Ishikawa (cell line): ENCODE measurements around the gene LAMC3.

Experiments used
- CEBPB ChIP-seq: IDR thresholded peaks from 2 replicates; pipeline ENCODE4 v1.6.1; 2012
- CREB1 ChIP-seq: IDR thresholded peaks from 2 replicates; pipeline ENCODE4 v1.6.1; 2012; ENCODE audit warnings: low read depth
- EP300 ChIP-seq: IDR thresholded peaks from 2 replicates; pipeline ENCODE4 v1.6.1; 2012; ENCODE audit warnings: borderline replicate concordance
- FOXM1 ChIP-seq: IDR thresholded peaks from 2 replicates; pipeline ENCODE4 v1.6.1; 2012; ENCODE audit warnings: low read depth, borderline replicate concordance
- NFIC ChIP-seq: IDR thresholded peaks from 2 replicates; pipeline ENCODE4 v1.6.1; 2012
- RAD21 ChIP-seq: IDR thresholded peaks from 2 replicates; pipeline ENCODE4 v1.6.1; 2012; ENCODE audit warnings: low read depth
- TAF1 ChIP-seq: IDR thresholded peaks from 2 replicates; pipeline ENCODE4 v1.6.1; 2012; ENCODE audit warnings: low read depth, mild to moderate bottlenecking
- TCF12 ChIP-seq: IDR thresholded peaks from 2 replicates; pipeline ENCODE4 v1.6.1; 2012; ENCODE audit warnings: low read depth
- TEAD4 ChIP-seq: IDR thresholded peaks from 2 replicates; pipeline ENCODE4 v1.6.1; 2012
- YY1 ChIP-seq: IDR thresholded peaks from 2 replicates; pipeline ENCODE4 v1.6.1; 2012; ENCODE audit warnings: low read depth
- ZBTB7A ChIP-seq: IDR thresholded peaks from 2 replicates; pipeline ENCODE4 v1.6.1; 2012; ENCODE audit warnings: low read depth
- TF ChIP-seq, protein P1 (sequence below): IDR thresholded peaks from 2 replicates; pipeline ENCODE4 v1.6.1; 2012
- TF ChIP-seq, protein P2 (sequence below): IDR thresholded peaks from 2 replicates; pipeline ENCODE4 v1.6.1; 2012
- TF ChIP-seq, protein P3 (sequence below): IDR thresholded peaks from 2 replicates; pipeline ENCODE4 v1.6.1; 2012; ENCODE audit warnings: low read depth, mild to moderate bottlenecking

Gene LAMC3

DNA sequence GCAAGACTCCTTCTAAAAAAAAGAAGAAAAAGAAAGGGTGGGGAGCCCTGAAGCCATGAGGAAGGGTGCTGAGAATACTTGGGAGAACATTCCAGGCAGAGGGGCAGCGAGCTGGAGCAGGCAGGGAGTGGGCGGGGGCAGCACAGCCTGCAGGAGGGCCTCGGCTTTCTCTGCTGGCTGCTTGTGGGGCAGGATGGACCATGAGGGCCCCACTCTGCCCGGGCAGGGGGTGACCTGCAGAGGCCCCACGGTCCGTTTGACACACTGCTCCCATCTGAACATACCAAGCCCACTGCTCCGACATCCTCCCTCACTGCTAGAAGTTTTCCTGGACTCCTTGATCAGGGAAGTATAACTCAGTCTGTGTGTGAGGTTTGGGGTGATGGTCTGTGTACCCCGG is 104.7 kb downstream of the LAMC3 start:
- TF ChIP-seq TEAD4 (no peak), NFIC (no peak), CREB1 (no peak), FOXM1 (no peak), YY1 (no peak), TAF1 (no peak)
- TF ChIP-seq, protein P1, sequence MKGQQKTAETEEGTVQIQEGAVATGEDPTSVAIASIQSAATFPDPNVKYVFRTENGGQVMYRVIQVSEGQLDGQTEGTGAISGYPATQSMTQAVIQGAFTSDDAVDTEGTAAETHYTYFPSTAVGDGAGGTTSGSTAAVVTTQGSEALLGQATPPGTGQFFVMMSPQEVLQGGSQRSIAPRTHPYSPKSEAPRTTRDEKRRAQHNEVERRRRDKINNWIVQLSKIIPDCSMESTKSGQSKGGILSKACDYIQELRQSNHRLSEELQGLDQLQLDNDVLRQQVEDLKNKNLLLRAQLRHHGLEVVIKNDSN: no peak

DNA sequence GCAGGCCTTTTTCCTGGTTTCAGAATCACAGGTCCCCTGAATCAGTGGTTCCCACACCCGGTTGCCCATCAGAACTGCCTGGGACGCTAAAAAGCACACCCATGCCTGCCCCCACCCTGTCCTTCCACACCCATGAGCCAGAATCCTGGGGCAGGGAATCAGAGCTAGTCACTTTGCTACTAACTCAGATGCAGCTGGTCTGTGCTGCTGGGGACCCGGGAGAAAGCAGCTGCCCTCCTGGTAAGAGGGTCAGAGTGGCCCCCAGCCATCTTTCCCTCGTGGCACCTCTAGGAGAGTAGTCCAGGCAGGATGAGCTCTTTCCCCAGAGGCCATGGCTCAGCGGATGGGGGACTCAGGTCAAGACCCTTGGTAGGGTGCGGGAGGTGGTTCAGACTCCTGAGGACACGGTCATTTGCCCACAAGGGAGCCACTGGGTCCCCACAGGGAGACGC is 105.1 kb downstream of the LAMC3 start:
- TF ChIP-seq FOXM1: no peak
- TF ChIP-seq, protein P2, sequence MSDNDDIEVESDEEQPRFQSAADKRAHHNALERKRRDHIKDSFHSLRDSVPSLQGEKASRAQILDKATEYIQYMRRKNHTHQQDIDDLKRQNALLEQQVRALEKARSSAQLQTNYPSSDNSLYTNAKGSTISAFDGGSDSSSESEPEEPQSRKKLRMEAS: no peak
- no peak for TF ChIP-seq TEAD4
- TF ChIP-seq, protein P1: no peak
- no peak for TF ChIP-seq RAD21
- TF ChIP-seq TCF12: no peak
- no peak for TF ChIP-seq EP300
- TF ChIP-seq CREB1: no peak
- TF ChIP-seq CEBPB: no peak
- TF ChIP-seq ZBTB7A: no peak

DNA sequence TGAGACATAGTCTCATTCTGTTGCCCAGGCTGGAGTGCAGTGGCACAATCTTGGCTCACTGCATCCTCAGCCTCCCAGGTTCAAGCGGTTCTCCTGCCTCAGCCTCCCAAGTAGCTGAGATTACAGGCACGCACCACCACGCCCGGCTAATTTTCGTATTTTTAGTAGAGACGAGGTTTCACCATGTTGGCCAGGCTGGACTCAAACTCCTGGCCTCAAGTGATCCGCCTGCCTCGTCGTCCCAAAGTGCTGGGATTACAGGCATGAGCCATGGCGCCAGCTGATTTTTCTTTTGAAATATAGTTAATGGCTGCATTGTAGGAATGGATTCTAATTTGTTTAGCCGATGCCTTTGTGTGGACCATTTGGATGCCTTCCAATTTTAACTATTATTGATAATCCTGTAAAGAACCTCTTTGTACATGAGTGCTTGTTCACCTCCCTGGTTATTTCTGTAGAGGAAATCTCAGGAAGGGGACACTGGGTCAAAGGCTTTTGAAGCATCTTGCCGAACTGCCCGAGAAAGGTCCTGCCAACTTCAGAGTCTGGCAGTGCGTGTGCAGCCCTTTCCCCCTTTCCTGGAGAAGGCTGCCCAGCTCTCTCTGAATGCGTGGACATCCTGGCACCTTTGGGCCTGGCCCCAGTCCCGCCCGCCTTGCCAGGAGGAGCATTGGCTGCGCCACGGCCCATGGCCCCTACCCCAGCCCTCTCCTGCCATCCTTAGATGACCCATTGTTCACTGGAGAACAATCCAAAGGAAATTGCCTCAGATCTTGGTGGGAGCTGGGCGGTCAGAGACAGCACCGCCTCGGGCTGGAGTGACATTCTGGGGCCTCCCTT is 107.5 kb downstream of the LAMC3 start:
- no peak for TF ChIP-seq FOXM1
- TF ChIP-seq, protein P1: no peak
- TF ChIP-seq YY1: no peak
- no peak for TF ChIP-seq ZBTB7A
- TF ChIP-seq RAD21: no peak
- TF ChIP-seq CREB1: no peak

DNA sequence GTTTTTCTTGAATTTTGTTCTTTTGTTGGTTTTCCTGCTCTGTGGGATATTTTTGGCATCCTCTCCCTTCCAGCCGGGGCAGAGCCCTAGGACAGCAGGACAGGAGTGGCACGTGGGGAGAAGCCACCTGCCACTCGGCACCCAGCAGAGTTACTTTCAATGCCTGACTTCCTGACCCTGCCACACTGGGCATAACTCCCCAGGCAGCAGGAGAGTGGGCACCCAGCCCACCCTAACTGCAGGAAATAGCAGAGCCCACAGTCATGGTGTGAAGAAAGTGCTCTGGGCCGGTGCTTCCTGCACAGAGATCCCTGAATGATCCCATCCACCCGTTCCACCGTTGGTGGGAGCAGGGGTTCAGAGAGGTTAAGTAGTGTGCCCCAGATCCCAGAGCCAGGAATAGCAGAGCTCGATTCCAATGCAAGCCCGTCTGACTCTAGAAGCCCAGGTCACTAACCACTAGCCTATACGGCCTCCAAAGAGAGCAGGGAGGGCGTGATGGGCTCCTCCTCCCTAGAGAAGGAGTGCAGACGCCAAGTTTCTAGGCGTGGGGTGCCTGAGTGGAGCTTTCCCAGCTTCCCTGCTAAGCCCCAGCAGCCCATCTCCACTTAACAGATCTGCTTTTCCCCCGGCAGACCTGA is 108.3 kb downstream of the LAMC3 start:
- TF ChIP-seq NFIC (peak; percentile 65), ZBTB7A (0 out of 2 replicates have a peak, but pooled peaks have one; percentile 40), YY1 (no peak), EP300 (peak; percentile 32; the same call in 1 of the 2 replicates), TCF12 (peak; percentile 67; the same call in 1 of the 2 replicates)
- TF ChIP-seq, protein P3, sequence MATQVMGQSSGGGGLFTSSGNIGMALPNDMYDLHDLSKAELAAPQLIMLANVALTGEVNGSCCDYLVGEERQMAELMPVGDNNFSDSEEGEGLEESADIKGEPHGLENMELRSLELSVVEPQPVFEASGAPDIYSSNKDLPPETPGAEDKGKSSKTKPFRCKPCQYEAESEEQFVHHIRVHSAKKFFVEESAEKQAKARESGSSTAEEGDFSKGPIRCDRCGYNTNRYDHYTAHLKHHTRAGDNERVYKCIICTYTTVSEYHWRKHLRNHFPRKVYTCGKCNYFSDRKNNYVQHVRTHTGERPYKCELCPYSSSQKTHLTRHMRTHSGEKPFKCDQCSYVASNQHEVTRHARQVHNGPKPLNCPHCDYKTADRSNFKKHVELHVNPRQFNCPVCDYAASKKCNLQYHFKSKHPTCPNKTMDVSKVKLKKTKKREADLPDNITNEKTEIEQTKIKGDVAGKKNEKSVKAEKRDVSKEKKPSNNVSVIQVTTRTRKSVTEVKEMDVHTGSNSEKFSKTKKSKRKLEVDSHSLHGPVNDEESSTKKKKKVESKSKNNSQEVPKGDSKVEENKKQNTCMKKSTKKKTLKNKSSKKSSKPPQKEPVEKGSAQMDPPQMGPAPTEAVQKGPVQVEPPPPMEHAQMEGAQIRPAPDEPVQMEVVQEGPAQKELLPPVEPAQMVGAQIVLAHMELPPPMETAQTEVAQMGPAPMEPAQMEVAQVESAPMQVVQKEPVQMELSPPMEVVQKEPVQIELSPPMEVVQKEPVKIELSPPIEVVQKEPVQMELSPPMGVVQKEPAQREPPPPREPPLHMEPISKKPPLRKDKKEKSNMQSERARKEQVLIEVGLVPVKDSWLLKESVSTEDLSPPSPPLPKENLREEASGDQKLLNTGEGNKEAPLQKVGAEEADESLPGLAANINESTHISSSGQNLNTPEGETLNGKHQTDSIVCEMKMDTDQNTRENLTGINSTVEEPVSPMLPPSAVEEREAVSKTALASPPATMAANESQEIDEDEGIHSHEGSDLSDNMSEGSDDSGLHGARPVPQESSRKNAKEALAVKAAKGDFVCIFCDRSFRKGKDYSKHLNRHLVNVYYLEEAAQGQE: no peak
- TF ChIP-seq, protein P2: peak; percentile 44

DNA sequence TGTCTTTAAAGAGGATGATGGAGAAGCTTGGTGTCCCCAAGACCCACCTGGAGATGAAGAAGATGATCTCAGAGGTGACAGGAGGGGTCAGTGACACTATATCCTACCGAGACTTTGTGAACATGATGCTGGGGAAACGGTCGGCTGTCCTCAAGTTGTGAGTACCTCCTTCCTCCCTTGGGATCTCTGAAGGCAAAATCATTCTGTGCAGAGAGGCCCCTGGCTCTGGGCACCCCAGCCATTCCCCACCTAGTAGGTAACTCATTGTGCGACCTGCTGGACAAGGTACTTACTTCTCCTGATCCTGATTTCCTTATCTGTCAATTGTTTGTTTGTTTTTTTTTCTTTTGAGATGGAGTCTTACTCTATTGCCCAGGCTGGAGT is 108.8 kb downstream of the LAMC3 start:
- TF ChIP-seq, protein P2: no peak
- TF ChIP-seq CREB1 (no peak), TCF12 (no peak), RAD21 (no peak), TEAD4 (no peak), NFIC (no peak), FOXM1 (no peak), TAF1 (no peak), EP300 (no peak), YY1 (no peak), CEBPB (no peak), ZBTB7A (no peak)
- TF ChIP-seq, protein P1: no peak
- TF ChIP-seq, protein P3: no peak
